Amniotic epithelial cell (primary cell): ENCODE measurements around the gene SRRM3.
A peak's percentile ranks its signal among the peaks of the same experiment; 100 is the strongest.
"Not testable (repeated sequence)": the region's sequence is repeated elsewhere in the genome, so short reads cannot be mapped to it uniquely, and the experiment has no call there.

Experiments used
- DNase-seq: peaks from one replicate; pipeline ENCODE4 v3.0.0-alpha.2; 2010; ENCODE audit warnings: low read depth

Gene SRRM3

DNA sequence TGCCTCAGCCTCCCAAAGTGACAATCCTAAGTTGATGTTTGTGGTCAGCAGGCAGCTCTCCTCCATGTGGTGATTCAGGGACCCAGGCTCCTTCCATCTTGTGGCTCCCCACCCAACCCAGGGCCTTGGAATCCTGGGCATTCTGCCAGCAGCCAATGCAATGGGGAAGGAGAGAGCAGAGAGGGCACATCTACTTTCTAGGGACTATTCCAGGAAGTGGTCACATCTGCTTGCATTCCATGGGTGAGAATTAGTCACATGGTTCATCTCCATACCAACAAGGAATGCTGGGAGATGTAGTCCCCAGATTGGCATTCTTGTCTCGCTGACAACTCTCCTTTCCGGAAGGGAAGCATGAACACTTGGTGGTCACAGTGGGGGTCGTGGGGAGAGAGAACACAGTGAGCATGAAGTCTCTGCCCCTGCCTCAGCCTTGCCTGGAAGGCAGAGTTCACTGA lies 9.9 kb upstream of the SRRM3 start:
- DNase-seq, result peak; percentile 65

DNA sequence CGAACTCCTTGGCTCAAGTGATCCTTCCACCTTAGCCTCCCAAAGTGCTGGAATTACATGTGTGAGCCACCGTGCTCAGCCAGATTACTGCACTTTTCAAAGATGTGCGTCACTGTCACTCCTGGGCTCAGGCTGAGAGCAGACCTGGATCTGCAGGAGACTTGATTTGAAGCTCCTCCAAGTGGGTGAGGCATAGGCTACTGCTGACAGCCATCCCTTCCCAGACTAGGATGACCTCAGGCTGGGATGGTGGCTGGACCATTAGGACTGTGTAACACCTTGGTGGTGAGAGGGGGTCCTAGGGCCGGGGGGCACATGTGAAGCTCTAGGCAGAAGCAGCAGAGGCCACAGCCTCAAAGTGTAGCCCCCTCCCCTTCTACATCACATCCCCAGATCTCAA lies 8.2 kb upstream of the SRRM3 start:
- DNase-seq, result no peak

DNA sequence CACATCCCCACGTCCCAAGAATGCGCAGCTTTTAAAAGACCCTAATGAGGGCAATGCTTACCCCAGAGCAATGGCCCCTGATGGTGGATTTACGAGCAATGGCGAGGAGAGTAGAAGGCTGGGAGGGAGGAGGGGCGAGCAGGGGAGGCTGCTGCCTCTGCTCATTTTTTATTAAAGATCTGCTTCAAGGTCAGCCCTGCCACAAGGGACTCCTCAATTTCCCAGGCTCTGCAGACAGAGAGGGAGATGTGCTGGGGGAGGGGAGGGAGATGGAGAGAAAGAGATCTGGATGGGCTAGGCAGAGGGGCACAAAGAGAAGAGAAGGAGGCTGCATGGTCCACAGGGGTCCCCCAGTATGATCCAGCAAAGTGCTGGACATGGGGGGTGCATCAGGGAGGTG lies 7.8 kb upstream of the SRRM3 start:
- no peak for DNase-seq

DNA sequence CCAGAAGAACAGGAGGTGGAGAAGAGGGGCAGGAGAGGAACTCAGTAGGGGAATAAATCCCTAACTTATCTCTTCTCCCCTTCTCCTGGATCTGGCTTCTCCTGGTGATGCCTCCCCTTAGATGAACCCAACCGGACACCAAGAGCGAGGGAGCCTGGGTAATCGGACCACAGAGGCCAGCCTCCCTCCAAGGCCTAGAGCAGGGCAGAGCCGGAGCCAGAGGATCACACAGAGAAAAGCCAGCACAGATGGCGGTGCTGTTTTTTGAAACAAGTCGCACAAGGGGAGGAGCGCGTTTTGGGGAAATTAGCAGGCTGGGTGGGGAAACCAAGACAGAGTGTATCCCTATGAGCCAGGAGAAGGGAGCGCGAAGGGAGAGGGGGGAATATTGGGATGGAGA lies 4.9 kb upstream of the SRRM3 start:
- no peak for DNase-seq

DNA sequence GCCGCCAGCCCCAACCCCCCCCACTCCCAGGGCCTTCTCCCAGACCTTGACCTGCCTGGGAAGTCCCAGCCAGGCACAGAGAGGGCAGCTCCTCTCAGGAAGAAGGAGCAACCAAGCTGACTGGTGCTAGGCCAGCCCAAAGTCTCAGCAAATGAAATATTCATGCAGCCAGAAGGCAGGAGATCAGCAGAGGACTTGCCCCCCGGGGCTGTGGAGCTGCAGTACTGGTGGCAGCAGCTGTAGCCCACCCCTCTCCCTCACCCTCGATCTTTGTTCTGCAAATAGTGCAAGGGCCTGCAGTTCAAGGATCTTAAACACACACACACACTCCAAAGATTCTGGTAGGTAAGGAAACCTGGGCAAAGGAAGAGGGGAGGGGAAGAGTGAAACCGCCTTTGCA lies 3.5 kb upstream of the SRRM3 start:
- no peak for DNase-seq

DNA sequence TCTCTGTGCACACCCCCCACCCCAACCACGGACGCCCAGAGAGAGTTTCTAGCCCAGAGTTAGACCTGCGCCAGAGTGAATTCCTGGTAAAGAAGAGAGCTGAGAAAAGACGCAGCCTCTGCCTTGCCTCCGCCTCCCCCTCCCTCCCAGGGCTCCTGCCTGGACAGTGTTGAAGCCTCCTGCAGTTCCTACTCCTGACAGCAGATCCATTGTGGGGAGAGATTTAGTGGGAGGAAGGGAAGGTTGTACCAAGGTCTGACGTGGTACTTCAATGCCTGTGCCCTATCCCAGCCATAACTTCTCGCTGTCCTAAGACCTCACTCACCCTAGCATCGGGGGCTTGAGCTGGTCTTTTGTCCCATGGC lies 952 bp downstream of the SRRM3 start:
- no peak for DNase-seq

DNA sequence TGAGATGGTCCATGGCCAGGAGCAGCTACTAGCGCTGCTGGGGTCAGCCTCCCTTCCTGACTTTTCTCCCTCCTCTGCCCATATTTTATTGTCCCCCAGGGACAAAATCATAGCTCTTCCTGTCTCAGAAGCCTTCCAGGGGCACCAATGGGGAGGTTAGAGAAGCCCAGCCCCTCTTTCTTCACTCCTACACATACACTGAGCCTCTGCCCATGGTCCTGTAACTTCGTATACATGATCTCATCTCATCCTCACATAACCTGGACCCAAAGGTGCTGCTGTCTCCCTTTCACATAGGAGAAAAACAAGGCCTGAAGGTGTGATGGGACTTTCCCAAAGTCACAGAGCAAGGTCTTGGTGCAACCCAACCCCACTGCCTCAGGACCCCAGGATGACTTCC lies 2.5 kb downstream of the SRRM3 start:
- no peak for DNase-seq

DNA sequence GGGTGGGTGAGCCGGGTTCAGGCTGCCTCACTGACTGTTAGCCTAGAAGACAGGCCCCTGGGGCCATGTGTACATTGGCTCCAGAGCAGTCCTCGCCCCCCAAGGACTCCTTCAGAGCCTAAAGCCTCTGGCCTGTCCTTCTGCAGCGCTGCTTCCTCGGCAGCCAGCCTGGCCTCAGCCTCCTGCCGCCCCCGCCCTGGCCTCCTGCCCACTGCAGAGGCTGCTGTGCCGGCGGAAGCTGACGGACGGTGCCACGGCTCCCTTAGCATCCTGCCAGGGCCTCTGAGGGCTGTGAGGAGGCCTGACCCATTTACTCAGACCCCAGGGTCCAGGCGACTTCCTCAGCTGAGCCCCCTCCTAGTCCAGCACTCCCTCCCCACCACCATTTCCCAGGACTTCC lies 4.9 kb downstream of the SRRM3 start:
- no peak for DNase-seq

DNA sequence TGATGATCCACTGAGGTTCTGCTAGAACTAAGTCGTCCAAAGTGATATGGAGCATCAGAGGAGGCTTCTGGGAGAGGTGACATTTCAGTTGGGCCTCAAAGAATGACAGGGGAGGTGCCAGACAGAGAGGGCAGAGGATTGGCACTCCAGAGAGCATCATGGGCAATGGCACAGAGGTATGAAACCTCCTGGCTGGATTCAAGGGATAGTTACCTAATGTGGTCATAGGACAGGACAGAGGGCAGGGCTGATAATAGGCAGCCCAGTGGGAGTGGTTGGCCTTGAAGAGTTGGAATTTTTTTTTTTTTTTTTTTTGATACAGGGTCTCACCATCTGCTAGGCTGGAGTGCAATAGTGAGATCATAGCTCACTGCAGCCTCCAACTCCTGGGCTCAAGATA lies 7.6 kb downstream of the SRRM3 start:
- DNase-seq, result no peak

DNA sequence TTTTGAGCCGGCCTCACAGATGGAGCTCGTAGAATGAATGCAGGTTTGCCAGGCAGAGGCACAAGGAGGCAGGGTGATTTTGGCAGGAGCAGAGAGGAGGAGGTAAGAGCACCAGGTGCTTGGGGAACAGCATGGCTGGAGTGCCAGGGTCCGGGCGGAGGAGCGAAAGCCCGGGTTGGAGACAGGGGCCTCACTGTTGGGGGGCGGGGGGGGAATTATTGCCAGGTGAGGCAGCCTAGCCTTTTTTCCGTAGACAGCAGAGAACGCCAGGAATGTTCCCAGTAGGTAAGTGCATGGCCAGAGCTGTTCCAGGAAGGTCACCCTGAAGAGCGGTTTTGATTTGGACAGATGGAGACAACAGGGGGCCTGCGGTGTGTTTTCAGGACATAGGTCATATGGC lies 9.5 kb downstream of the SRRM3 start:
- no peak for DNase-seq

DNA sequence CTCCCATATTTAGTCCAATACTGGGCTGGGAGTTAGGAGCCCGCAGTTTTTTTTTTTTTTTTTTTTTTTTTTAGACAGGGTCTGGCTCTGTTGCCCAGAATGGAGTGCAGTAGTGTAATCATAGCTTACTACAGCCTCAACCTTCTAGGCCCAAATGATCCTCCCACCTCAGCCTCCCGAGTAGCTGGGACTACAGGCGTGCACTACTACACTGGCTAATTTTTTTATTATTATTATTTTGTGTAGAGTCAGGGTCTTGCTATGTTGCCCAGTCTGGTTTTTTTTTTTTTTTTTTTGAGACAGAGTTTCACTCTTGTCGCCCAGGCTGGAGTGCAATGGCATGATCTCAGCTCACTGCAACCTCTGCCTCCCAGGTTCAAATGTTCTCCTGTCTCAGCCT lies 13.7 kb downstream of the SRRM3 start:
- DNase-seq, result not testable (repeated sequence)

DNA sequence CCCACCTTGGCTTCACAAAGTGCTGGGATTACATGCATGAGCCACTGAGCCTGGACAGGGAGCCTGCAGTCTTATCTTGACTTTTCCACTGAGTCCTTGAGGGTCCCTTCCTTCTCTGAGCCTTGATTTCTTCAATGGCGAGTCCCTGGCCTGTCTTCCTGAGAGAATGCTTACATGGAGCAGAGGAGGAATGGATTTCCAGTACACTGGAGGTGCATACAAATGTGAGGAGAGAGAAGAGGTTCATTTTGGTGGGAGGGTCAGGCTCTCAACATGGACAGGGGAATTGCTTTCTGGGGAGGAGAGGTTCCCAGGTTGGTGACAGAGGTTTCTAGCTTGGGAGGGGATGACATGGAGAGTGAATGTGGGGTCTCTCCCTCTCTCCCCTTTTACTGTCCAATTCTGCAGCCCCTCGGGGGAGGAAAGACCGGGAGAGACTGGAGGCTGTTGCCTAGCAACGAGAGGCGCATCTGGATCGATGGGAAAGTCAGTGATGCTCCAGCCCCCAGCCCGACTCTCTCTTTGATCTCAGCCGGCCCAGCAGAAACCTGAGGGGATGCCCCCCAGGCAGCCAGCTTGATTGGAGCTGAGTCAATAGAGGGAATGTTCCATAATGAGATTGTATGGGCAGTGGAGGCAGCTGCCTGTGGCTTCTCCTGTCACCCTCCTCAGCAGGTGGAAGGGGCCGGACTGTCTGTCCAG lies 14.8 kb downstream of the SRRM3 start:
- DNase-seq, result no peak

DNA sequence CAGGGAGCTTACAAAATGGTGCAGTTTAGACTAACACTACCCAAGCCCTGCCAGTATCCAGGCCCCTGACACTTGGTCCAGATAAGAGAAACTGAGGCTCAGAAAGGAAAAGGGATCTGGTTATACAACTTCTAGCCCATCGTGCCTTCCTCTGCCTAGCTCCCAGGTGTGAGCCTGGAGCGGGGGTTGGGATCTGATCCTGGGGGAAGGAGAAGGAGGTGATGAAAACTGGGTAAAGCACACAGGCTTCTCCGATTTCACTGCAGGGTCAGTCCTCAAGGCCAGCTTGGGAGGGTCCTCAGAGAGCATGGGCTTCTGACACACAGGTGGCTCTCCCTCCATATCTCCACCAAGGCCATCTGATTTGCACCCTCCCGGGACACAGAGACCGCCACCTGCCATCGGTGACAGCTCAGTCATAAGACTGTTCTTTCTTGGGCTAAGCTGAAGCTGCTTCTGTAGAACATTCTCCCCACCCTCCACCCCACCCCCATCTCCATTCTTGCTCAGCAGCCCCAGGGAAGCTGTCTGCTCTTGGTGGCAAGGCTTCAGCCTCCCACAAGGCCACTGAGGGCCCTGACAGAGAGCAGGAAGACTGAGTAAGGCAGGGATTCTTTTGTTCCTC lies 16.4 kb downstream of the SRRM3 start:
- DNase-seq, result no peak

DNA sequence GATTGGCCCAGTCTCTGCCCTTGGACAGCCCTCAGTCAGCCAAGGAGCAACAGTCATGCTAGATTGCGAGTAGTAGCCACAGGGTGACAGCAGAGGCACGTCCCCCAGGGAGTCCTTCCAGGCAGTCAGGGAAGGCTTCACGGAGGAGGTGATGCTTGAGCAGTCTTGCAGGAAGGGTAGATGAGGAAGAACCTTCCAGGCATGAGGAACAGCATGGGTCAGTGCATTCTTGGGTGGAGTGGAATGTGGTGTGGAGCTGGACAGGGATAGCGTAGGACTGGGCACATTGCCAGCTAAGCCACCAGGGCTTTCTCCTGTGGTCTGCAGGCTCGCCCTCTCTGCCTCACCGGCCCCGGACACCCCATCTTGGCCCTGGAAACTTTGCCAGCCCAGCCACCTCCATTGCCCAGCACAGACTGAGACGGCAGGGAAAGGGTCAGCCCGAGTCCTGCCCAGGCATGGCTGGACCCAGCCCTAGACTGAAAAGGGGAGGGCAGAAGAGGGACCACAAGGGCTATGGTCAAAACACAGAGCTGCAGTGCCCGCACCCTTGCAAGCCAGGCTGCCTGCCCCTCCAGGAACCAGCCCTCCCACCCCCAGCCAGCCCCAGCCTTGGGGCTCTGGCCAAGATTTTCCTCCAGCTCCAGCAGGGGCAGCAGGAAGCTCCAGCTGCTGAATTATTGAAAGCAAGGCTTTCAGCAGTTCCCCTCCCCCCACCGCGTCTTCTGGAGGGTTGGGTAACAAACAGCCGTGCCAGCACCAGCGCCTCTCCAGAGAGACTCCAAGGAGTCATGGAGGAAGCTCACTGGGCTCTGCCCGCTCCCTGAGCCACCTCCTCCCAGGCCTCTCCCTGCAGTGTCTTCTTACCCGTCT lies 18.7 kb downstream of the SRRM3 start:
- DNase-seq, result peak; percentile 89

DNA sequence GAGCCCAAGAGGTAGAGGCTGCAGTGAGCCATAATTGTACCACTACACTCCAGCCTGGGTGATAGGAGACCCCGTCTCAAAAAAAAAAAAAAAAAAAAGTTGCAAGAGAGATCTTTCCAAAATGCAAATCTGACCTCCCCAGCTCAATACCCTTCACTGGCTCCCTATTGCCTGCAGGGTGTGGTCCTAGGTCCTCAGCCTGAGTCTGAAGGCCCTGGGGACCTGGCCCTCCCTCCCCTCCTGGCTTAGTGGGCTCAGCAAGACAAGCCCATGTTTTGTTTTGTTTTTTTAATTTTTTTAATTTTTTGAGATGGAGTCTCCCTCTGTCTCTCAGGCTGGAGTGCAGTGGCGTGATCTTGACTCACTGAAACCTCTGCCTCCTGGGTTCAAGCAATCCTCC lies 20.6 kb downstream of the SRRM3 start:
- DNase-seq, result no peak

DNA sequence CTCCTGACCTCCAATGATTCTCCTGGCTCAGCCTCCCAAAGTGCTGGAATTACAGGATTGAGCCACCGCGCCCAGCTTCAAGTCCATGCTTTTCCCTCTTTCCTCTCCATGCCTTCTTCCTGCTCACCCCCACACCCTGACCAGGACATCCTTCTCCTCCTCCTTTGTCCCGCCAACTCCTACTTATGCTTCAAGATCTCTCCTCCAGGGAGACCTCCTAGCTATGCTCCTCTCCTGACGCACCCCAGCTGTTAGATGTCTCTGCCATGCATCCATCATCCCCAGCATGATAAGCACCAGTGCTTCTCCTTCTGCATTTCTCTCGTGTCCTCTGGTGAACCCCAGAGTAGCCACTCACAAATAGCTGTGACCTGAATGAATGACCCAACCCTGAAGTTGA lies 21.1 kb downstream of the SRRM3 start:
- no peak for DNase-seq

DNA sequence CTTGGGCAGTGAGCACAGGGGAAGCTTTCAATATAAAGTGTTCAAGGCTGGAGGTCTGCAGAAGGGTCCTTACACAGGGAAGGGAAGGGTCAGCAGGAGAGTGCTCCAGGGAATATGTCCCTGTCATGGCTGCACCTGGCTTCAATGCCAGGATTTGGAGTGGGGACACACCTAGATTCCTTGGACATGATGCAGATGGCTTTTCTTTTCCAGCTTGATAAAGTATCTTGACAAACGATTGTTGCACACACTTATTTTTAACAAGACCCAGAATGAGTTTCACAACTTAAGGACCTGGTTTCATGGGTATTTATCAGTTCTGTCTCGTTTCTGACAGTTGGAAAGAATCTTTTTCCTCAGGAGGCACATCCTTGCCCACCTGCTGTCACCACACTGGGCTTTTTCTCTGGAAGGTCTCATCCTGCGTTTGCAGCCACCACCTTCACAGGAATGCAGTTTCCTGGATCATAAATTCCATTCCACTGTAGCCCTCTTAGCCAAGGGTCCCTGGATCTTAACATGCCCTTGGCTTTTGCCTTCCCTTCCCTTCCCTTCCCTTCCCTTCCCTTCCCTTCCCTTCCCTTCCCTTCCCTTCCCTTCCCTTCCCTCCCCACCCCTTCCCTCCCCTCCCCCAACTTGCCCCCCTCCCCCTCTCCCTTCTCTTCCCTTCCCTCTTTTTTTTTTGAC lies 21.7 kb downstream of the SRRM3 start:
- DNase-seq, result no peak

DNA sequence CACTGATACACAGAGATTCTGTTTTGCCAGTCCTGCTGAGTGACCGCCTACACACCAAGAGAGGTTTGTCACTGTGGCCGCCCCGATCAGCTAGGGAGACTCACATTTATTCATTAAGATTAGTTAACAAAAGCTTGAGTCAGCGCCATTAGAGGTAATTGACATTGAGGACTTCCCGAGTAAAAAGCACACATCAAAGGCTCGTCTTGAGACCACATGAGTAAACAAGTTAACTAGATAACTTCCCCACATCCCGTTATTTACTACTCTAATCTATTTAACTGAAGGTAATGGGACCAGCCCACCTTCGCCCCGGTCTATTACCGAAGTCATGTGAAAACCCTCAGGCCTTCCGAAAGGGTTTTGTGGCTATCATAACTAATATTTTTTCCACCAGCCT lies 23.0 kb downstream of the SRRM3 start:
- no peak for DNase-seq

DNA sequence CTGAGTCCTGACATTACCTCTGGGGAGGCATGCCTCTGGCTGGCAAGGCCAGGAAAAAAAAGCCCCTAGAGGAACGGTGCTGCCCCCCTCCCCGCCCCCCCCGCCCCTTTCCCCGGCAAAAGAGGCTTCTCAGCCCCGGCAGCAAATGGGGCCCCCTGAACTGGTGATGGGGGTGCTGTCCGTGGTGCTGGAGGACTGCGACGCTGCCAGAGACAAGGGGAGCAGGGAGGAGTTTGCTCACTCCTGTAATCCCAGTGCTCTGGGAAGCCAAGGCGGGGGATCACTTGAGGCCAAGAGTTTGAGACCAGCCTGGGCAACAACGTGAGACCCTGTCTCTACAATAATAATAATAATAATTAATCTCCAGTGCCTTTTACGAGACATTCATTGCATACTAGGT lies 23.7 kb downstream of the SRRM3 start:
- peak; percentile 24 for DNase-seq

DNA sequence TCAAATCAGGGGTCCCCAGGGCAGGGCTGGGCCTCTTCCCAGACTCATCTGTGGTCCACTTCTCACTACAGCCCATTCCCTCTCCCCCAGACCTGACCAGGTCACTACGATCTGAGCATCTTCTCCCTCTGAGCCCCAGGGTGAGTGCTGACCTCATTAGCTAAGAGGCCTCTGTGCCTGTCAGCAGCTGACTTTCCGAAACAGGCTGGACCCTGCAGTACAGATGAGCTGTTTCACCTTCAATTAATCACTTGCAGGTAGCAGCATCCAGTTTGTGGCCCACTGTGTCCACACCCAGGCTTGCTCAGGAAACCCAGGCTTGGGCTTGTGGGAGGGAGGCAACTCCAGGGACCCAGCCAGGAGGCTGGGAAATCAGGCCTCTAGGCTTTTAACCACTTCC lies 24.3 kb downstream of the SRRM3 start:
- no peak for DNase-seq

DNA sequence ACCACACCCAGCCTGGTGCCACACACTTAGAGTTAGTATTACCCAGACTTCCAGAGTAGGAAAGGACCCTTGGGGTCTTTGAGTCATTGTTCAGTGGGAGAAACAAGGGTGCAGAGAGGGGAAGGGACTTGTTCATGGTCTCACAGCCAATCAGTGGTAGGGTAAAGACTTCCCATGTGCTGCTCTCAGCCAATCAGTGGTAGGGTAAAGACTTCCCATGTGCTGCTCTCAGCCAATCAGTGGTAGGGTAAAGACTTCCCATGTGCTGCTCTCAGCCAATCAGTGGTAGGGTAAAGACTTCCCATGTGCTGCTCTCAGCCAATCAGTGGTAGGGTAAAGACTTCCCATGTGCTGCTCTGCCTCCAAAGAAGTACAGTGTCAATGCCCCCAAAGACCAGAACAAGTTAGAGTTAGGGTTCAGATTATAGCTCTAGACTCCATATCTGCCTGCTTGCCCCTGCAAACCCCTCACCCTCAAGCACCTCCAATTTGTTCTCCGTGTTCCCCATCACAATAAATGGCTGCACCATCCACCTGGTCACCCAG lies 25.3 kb downstream of the SRRM3 start:
- not testable (repeated sequence) for DNase-seq

DNA sequence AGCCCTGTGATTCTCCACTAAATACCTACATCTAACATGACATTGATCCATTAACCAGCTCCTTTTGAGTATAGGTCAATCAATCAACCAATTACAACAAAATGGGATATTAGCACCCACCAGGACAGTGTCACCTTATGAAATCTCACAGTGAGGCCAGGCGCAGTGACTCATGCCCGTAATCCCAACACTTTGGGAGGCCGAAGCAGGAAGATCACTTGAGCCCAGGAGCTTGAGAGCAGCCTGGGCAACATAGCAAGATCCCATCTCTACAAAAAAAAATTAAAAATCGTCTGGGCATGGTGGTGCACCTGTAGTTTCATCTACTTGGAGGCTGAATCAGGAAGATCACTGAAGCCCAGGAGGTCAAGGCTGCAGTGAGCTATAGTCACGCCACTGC lies 28.5 kb downstream of the SRRM3 start:
- DNase-seq, result no peak
